Ectodermal cell (in vitro differentiated cells): ENCODE data around the gene HOXD1.

ENCODE experiments used
- H3K27ac ChIP-seq: 2 replicates; pipeline ENCODE4 v1.7.0; 2013; ENCODE audit warnings: mild to moderate bottlenecking, low read depth, low read length; ENCODE audit not compliant: insufficient read depth, poor library complexity, severe bottlenecking
- H3K27me3 ChIP-seq: 2 replicates; pipeline ENCODE4 v1.7.0; 2013; ENCODE audit warnings: mild to moderate bottlenecking, low read length; ENCODE audit not compliant: insufficient read depth, control insufficient read depth, poor library complexity, severe bottlenecking
- H3K36me3 ChIP-seq: one replicate; pipeline ENCODE4 v1.7.0; 2013; ENCODE audit warnings: low read length; ENCODE audit not compliant: control insufficient read depth, insufficient read depth
- H3K4me1 ChIP-seq: one replicate; pipeline ENCODE4 v1.7.0; 2013; ENCODE audit warnings: low read length; ENCODE audit not compliant: control insufficient read depth, insufficient read depth
- H3K4me3 ChIP-seq: 2 replicates; pipeline ENCODE4 v1.7.0; 2013; ENCODE audit warnings: low read depth, low read length, control low read depth; ENCODE audit not compliant: insufficient read depth
- H3K9me3 ChIP-seq: 2 replicates; pipeline ENCODE4 v1.7.0; 2013; ENCODE audit warnings: mild to moderate bottlenecking, low read length, moderate library complexity; ENCODE audit not compliant: control insufficient read depth
- WGBS, 2 experiments: methylation state at CpG; one replicate each; pipeline ENCODE4 v1.1.7; 2013; ENCODE audit warnings: missing lambda C conversion rate in 2 of 2; 5-methylcytosine and 5-hydroxymethylcytosine counted together

Gene HOXD1

DNA sequence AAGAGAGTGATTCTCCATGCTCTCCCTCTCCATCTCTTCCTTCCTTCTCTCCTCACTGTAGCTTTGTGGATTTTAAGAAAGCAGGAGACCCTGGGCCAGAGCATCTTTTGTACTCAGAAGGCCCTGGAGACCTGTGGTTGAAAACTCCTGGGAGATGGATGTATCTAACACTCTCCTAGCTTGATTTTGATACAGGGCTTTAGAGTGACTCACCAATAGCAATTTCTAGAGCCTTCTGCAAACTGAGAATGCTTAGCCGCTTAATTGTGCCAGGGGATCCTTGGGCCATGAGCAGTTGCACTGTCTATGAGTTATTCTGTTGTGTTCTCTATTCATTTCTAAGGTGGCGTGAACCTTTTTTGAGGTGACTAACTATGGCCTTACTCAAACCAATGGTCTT is 17.7 kb downstream of the HOXD1 start:
- Histone ChIP-seq H3K9me3 (no peaks in the 10 kb centered on the region), H3K27me3 (peaks cover 8% of the 10 kb centered on the region), H3K36me3 (no peaks in the 10 kb centered on the region), H3K4me3 (no peak overlapping the region), H3K4me1 (no peaks in the 10 kb centered on the region), H3K27ac (no peak overlapping the region)
- 88 to 89% methylated on average over 2 of the region's 2 CpGs for WGBS, 2 experiments

GRCh38 chr2:176206682-176207081 is 18.2 kb downstream of the HOXD1 start:
- Histone ChIP-seq H3K27me3 (peaks cover 8% of the 10 kb centered on the region), H3K4me3 (no peak overlapping the region), H3K4me1 (no peaks in the 10 kb centered on the region), H3K36me3 (no peaks in the 10 kb centered on the region), H3K27ac (no peak overlapping the region), H3K9me3 (no peaks in the 10 kb centered on the region)
- WGBS, 2 experiments = 80 to 97% methylated on average over 2 of the region's 2 CpGs

DNA sequence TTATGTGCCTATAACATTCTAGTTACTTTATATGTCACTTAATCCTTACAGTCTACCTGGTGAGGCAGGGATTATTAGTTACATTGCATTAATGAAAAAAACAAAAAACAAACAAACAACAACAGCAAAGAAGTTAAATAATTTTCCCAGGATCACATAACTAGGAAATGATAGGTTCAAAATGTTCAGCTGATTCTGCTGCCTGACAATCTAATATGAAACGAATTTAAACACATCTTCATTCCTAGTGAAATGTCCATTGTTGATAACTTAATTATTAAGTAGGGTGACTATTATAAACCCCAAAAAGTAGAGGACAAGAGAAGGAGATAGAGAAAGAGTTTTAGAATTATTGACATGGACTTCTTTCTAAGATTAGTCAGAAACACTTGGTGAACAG is 22.6 kb downstream of the HOXD1 start:
- Histone ChIP-seq H3K9me3 (no peaks in the 10 kb centered on the region), H3K36me3 (no peaks in the 10 kb centered on the region), H3K27ac (no peak overlapping the region), H3K4me3 (no peak overlapping the region), H3K27me3 (no peaks in the 10 kb centered on the region), H3K4me1 (no peaks in the 10 kb centered on the region)
- 83% methylated on average over 1 of the region's 1 CpG; no CpG with 5 or more reads in 1 of the 2 experiments for WGBS, 2 experiments

DNA sequence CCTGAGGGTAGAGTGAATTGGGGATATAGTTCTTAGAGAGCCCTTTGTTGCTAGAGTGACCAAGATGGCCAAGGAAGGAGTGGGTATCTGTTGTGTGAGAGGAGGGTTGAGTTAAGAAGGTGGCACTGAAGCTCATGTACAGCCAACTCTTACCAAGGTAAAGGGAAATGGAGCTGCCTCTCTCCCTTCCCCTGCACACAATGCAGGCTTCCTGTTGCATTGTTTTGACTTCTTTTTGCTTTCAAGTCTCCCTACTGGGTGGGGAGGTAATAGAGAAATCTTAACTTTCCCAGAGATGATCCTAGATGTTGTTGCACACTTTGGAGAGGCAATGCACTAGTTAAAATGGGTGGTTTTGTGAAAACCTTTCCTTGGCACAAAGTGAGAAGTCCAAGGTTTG is 23.8 kb downstream of the HOXD1 start:
- no peaks in the 10 kb centered on the region for H3K36me3 ChIP-seq
- H3K9me3 ChIP-seq = no peaks in the 10 kb centered on the region
- H3K27me3 ChIP-seq = no peaks in the 10 kb centered on the region
- no peak overlapping the region for H3K4me3 ChIP-seq
- no peaks in the 10 kb centered on the region for H3K4me1 ChIP-seq
- no peak overlapping the region for H3K27ac ChIP-seq

- Histone ChIP-seq H3K4me3 (no peak overlapping the region), H3K36me3 (no peaks in the 10 kb centered on the region), H3K27me3 (no peaks in the 10 kb centered on the region), H3K4me1 (no peaks in the 10 kb centered on the region), H3K27ac (no peak overlapping the region), H3K9me3 (no peaks in the 10 kb centered on the region)
- 92 to 100% methylated on average over 1 of the region's 1 CpG for WGBS, 2 experiments
Measured at GRCh38 chr2:176213406-176213805, 24.9 kb downstream of the HOXD1 start.

DNA sequence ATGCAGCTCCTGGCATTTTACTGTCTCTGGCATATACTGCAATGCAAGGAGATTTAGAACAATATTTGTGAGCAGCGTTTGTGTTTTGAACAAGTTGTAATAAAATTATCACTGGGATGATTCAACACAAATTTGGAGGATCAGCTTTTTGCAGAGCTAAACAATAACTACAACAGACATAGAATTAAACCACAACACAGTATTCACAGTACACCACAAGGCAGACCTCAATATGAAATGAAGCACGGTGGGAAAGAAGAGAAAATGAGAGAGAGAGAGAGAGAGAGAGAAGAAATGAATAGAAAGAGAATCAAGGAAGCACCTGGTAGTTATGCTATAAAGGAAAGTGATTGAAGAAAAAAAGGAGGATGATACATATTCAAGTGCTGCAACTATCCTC is 39.4 kb downstream of the HOXD1 start:
- WGBS, 2 experiments = 77 to 89% methylated on average over 2 of the region's 2 CpGs
- no peaks in the 10 kb centered on the region for H3K9me3 ChIP-seq
- no peak overlapping the region for H3K4me3 ChIP-seq
- no peaks in the 10 kb centered on the region for H3K27me3 ChIP-seq
- H3K27ac ChIP-seq = no peak overlapping the region
- H3K4me1 ChIP-seq = no peaks in the 10 kb centered on the region
- H3K36me3 ChIP-seq = no peaks in the 10 kb centered on the region

- Histone ChIP-seq H3K36me3 (no peaks in the 10 kb centered on the region), H3K27me3 (no peaks in the 10 kb centered on the region), H3K4me3 (no peak overlapping the region), H3K27ac (no peak overlapping the region), H3K9me3 (no peaks in the 10 kb centered on the region), H3K4me1 (no peaks in the 10 kb centered on the region)
- WGBS, 2 experiments = 84 to 88% methylated on average over 2 of the region's 2 CpGs
Measured at GRCh38 chr2:176234156-176234555, 45.7 kb downstream of the HOXD1 start.

DNA sequence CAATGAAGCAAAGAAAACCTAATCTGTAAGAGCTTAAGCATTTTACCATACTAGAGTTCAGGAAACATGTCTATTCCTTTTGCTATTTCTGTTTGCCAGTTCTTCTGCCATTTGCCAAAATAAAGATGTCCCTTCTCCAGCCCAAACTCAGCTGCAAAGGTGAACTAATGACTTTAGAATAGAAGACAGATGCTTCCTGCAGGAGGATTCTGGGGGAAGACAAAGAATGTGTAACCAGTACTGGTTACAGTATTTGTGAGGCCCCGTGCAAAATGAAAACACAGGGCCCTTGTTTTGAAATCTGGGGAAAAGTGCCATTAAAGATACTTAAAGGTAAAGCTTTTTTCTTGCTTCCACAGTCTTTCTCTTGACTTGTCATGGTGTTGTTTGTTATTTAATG is 46.5 kb downstream of the HOXD1 start:
- no peaks in the 10 kb centered on the region for H3K36me3 ChIP-seq
- WGBS, 2 experiments = 83 to 88% methylated on average over 1 of the region's 1 CpG
- no peaks in the 10 kb centered on the region for H3K4me1 ChIP-seq
- no peak overlapping the region for H3K4me3 ChIP-seq
- no peaks in the 10 kb centered on the region for H3K9me3 ChIP-seq
- H3K27me3 ChIP-seq = no peaks in the 10 kb centered on the region
- no peak overlapping the region for H3K27ac ChIP-seq

DNA sequence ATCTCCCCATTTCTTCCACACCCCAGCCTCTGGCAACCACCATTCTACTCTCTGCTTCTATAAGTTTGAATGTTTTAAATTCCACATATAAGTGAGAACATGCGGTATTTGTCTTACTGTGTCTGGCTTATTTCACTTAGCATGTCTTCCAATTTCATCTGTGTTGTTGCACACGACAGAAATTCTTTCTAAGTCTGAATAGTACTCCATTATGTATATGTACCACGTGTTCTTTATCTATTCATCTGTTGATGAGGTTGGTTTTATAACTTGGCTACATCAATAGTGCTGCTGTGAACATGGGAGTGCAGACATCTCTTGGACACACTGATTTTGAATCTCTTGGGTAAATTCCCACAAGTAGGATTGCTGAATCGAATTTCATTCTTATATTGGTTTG is 49.0 kb downstream of the HOXD1 start:
- no peak overlapping the region for H3K4me3 ChIP-seq
- no peaks in the 10 kb centered on the region for H3K27me3 ChIP-seq
- H3K9me3 ChIP-seq = no peaks in the 10 kb centered on the region
- no peaks in the 10 kb centered on the region for H3K36me3 ChIP-seq
- H3K27ac ChIP-seq = no peak overlapping the region
- H3K4me1 ChIP-seq = no peaks in the 10 kb centered on the region
- 83 to 96% methylated on average over 4 of the region's 4 CpGs for WGBS, 2 experiments

GRCh38 chr2:176239031-176239430 is 50.6 kb downstream of the HOXD1 start:
- H3K4me1 ChIP-seq = no peaks in the 10 kb centered on the region
- H3K4me3 ChIP-seq = no peak overlapping the region
- no peak overlapping the region for H3K27ac ChIP-seq
- WGBS, 2 experiments = 87 to 89% methylated on average over 4 of the region's 4 CpGs
- H3K27me3 ChIP-seq = no peaks in the 10 kb centered on the region
- no peaks in the 10 kb centered on the region for H3K9me3 ChIP-seq
- no peaks in the 10 kb centered on the region for H3K36me3 ChIP-seq

GRCh38 chr2:176240301-176240700 is 51.8 kb downstream of the HOXD1 start:
- no peaks in the 10 kb centered on the region for H3K9me3 ChIP-seq
- no peak overlapping the region for H3K4me3 ChIP-seq
- no peaks in the 10 kb centered on the region for H3K4me1 ChIP-seq
- WGBS, 2 experiments = 83% methylated on average over 1 of the region's 1 CpG; no CpG with 5 or more reads in 1 of the 2 experiments
- no peaks in the 10 kb centered on the region for H3K27me3 ChIP-seq
- H3K36me3 ChIP-seq = no peaks in the 10 kb centered on the region
- no peak overlapping the region for H3K27ac ChIP-seq
